Type B pancreatic cell (in vitro differentiated cells): Measurements from ENCODE around the gene URB1. TPM values are rescaled to one million over a fixed set of nuclear protein-coding genes. Genes with fewer than 3 reads are reported as not detected.

ENCODE experiments used
- DNase-seq: peaks from one replicate; pipeline ENCODE4 v3.0.0; 2021; ENCODE audit warnings: mixed read lengths; ENCODE audit not compliant: unreplicated experiment; ENCODE audit errors: extremely low spot score
- H3K27ac Mint-ChIP-seq: 2 replicates; pipeline ENCODE4 v1.8.0; 2021; ENCODE audit warnings: mild to moderate bottlenecking, mixed read lengths
- H3K27me3 Mint-ChIP-seq: 2 replicates; pipeline ENCODE4 v1.8.0; 2021; ENCODE audit warnings: mixed read lengths
- H3K36me3 Mint-ChIP-seq: 2 replicates; pipeline ENCODE4 v1.8.0; 2021; ENCODE audit warnings: mixed read lengths
- H3K4me1 Mint-ChIP-seq: one replicate; pipeline ENCODE4 v1.8.0; 2021; ENCODE audit warnings: mixed read lengths; ENCODE audit not compliant: unreplicated experiment
- H3K4me3 Mint-ChIP-seq: 2 replicates; pipeline ENCODE4 v1.8.0; 2021; ENCODE audit warnings: mild to moderate bottlenecking, mixed read lengths
- H3K9me3 Mint-ChIP-seq: 2 replicates; pipeline ENCODE4 v1.8.0; 2021; ENCODE audit warnings: mixed read lengths
- CTCF ChIP-seq: fragments of 200-600 bp; sonication (generic); conservative IDR thresholded peaks from 2 replicates; pipeline ENCODE4 v1.5.0; 2021; ENCODE audit warnings: antibody characterized with exemption, mild to moderate bottlenecking
- total RNA-seq: library from RNA; stranded (reverse); gene quantifications from 2 replicates; pipeline ENCODE4 v1.2.1, GENCODE V29; 2021; ENCODE audit warnings: low replicate concordance

URB1 gene
- total RNA-seq, 1 donor from 2014 or later = 19.9 TPM

- H3K4me3 Mint-ChIP-seq = no peak overlapping the region
These were observed 10.6 kb downstream of the URB1 start for GRCh38 chr21:32382108-32382644.

GRCh38 chr21:32381571-32381970 lies 11.2 kb downstream of the URB1 start:
- Mint-ChIP-seq H3K36me3 (peaks cover 30% of the 10 kb centered on the region), H3K27ac (no peak overlapping the region), H3K4me1 (peaks cover 9% of the 10 kb centered on the region), H3K9me3 (no peaks in the 10 kb centered on the region), H3K4me3 (no peak overlapping the region), H3K27me3 (no peaks in the 10 kb centered on the region)
- no peak for TF ChIP-seq CTCF
- DNase-seq = no peak

More at GRCh38 chr21:32382108-32382644, 10.6 kb downstream of the URB1 start:
- Mint-ChIP-seq H3K27ac (no peak overlapping the region), H3K9me3 (no peaks in the 10 kb centered on the region), H3K4me1 (peaks cover 9% of the 10 kb centered on the region), H3K36me3 (peaks cover 30% of the 10 kb centered on the region), H3K27me3 (no peaks in the 10 kb centered on the region)
- DNase-seq = no peak
- TF ChIP-seq CTCF = no peak

- H3K36me3 Mint-ChIP-seq = peaks cover 34% of the 10 kb centered on the region
- H3K27me3 Mint-ChIP-seq = no peaks in the 10 kb centered on the region
- H3K9me3 Mint-ChIP-seq = no peaks in the 10 kb centered on the region
- peaks cover 9% of the 10 kb centered on the region for H3K4me1 Mint-ChIP-seq
- H3K27ac Mint-ChIP-seq = no peak overlapping the region
- DNase-seq = no peak
- TF ChIP-seq CTCF = no peak
- H3K4me3 Mint-ChIP-seq = no peak overlapping the region
These were observed 11.9 kb downstream of the URB1 start for GRCh38 chr21:32380940-32381339.

GRCh38 chr21:32378956-32379355 lies 13.9 kb downstream of the URB1 start:
- H3K4me1 Mint-ChIP-seq = peaks cover 9% of the 10 kb centered on the region
- no peak overlapping the region for H3K4me3 Mint-ChIP-seq
- H3K36me3 Mint-ChIP-seq = peaks cover 21% of the 10 kb centered on the region
- no peak for TF ChIP-seq CTCF
- DNase-seq = no peak
- H3K9me3 Mint-ChIP-seq = no peaks in the 10 kb centered on the region
- no peak overlapping the region for H3K27ac Mint-ChIP-seq
- H3K27me3 Mint-ChIP-seq = no peaks in the 10 kb centered on the region

GRCh38 chr21:32377991-32378390 lies 14.8 kb downstream of the URB1 start:
- H3K9me3 Mint-ChIP-seq = no peaks in the 10 kb centered on the region
- H3K4me3 Mint-ChIP-seq = no peak overlapping the region
- peaks cover 20% of the 10 kb centered on the region for H3K36me3 Mint-ChIP-seq
- no peak overlapping the region for H3K27ac Mint-ChIP-seq
- TF ChIP-seq CTCF = no peak
- H3K4me1 Mint-ChIP-seq = peaks cover 9% of the 10 kb centered on the region
- DNase-seq = no peak
- H3K27me3 Mint-ChIP-seq = no peaks in the 10 kb centered on the region

GRCh38 chr21:32377506-32377905 lies 15.3 kb downstream of the URB1 start:
- no peak overlapping the region for H3K27ac Mint-ChIP-seq
- peaks cover 21% of the 10 kb centered on the region for H3K36me3 Mint-ChIP-seq
- H3K4me3 Mint-ChIP-seq = no peak overlapping the region
- H3K9me3 Mint-ChIP-seq = no peaks in the 10 kb centered on the region
- H3K27me3 Mint-ChIP-seq = no peaks in the 10 kb centered on the region
- H3K4me1 Mint-ChIP-seq = peaks cover 9% of the 10 kb centered on the region
- TF ChIP-seq CTCF = no peak
- no peak for DNase-seq
